ENCODE data around the gene SMYD3.

GRCh38 chr1:245834002-245834401 is 673.1 kb downstream of the SMYD3 start:
- TF ChIP-seq USF1 (IDR thresholded peaks at IDR 0.05; ENCODE audit: borderline replicate concordance, extremely low read length, insufficient read depth, low read depth, low read length) (no peak), CEBPB (IDR thresholded peaks at IDR 0.05; ENCODE audit: borderline replicate concordance in 1 of 2, low read depth in 2 of 2, low read length in 2 of 2) (no peak), CTCF (IDR thresholded peaks at IDR 0.05 in 2 of 3, conservative IDR thresholded peaks at IDR 0.05 in 1 of 3; ENCODE audit: control insufficient read depth in 2 of 3, extremely low read depth in 1 of 3, insufficient read depth in 1 of 3, low read depth in 3 of 3, low read length in 3 of 3) (no peak)
